ENCODE data around the gene ZFYVE21. TPM values are rescaled to one million over a fixed set of nuclear protein-coding genes. Genes with fewer than 3 reads are reported as not detected.

The ZFYVE21 gene
- total and polyA plus RNA-seq, 10 donors: 21.8 to 71.1 (median 46.0) TPM

GRCh38 chr14:103728141-103728540 lies 12.5 kb downstream of the ZFYVE21 start:
- no peak overlapping the region for H3K27ac ChIP-seq
- no peaks in the 10 kb centered on the region for H3K27me3 ChIP-seq (replicated peaks in 1 of 7)
- WGBS, 5 donors: 92 to 97% (median 95%) methylated on average over 13 to 19 of the region's 19 CpGs
- H3K36me3 ChIP-seq: peaks cover 0 to 86% (median 36%) of the 10 kb centered on the region in 6 donors
- no peak overlapping the region for H3K4me3 ChIP-seq
- no peaks in the 10 kb centered on the region for H3K9me3 ChIP-seq
- H3K4me1 ChIP-seq: peaks cover 0 to 52% (median 28%) of the 10 kb centered on the region in 6 donors
- DNase-seq: no peak
- intact Hi-C loops (cut with DNase I; ENCODE audit: low total_unique reads): no loop called here
- no peak for TF ChIP-seq POLR2A (IDR thresholded peaks at IDR 0.05)
- no peak for TF ChIP-seq POLR2AphosphoS5 (IDR thresholded peaks at IDR 0.05)

DNA sequence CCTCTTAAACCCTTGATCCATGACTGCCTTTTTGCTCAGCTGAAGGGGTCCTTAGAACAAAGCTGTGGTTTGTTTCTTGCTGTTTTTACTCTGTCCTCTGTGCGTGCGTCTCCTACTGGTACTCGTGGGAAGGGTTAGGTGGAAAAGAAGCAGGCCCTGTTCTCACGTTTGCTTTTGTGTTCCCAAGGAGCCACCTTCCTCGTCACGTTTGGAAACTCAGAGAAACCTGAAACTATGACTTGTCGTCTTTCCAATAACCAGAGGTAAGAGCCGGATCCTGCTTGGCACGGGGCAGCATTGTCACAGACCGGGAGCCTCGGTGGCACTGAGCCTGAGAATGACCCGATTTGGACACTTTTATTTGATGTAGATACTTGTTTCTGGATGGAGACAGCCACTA lies 13.1 kb downstream of the ZFYVE21 start:
- Histone ChIP-seq H3K9me3 (no peaks in the 10 kb centered on the region), H3K4me3 (no peak overlapping the region), H3K4me1 (peaks cover 0 to 46% (median 24%) of the 10 kb centered on the region in 6 donors), H3K27me3 (replicated peaks in 1 of 7) (no peaks in the 10 kb centered on the region), H3K36me3 (peaks cover 0 to 92% (median 40%) of the 10 kb centered on the region in 6 donors), H3K27ac (no peak overlapping the region)
- intact Hi-C loops (cut with DNase I; ENCODE audit: low total_unique reads): no loop called here
- TF ChIP-seq POLR2AphosphoS5 (IDR thresholded peaks at IDR 0.05) (no peak), POLR2A (IDR thresholded peaks at IDR 0.05) (no peak)
- TF ChIP-seq, protein P1, sequence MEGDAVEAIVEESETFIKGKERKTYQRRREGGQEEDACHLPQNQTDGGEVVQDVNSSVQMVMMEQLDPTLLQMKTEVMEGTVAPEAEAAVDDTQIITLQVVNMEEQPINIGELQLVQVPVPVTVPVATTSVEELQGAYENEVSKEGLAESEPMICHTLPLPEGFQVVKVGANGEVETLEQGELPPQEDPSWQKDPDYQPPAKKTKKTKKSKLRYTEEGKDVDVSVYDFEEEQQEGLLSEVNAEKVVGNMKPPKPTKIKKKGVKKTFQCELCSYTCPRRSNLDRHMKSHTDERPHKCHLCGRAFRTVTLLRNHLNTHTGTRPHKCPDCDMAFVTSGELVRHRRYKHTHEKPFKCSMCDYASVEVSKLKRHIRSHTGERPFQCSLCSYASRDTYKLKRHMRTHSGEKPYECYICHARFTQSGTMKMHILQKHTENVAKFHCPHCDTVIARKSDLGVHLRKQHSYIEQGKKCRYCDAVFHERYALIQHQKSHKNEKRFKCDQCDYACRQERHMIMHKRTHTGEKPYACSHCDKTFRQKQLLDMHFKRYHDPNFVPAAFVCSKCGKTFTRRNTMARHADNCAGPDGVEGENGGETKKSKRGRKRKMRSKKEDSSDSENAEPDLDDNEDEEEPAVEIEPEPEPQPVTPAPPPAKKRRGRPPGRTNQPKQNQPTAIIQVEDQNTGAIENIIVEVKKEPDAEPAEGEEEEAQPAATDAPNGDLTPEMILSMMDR (IDR thresholded peaks at IDR 0.05 in 8 of 11, conservative IDR thresholded peaks at IDR 0.05 in 3 of 11): no peak
- DNase-seq: peak; percentile 19
- 86 to 94% (median 92%) methylated on average over 12 of the region's 12 CpGs for WGBS, 5 donors

GRCh38 chr14:103729496-103730448 lies 14.2 kb downstream of the ZFYVE21 start:
- WGBS, 5 donors: 69 to 83% (median 79%) methylated on average over 20 to 24 of the region's 24 CpGs
- intact Hi-C loops (cut with DNase I; ENCODE audit: low total_unique reads): no loop called here
- Histone ChIP-seq H3K27me3 (replicated peaks in 1 of 7) (no peaks in the 10 kb centered on the region), H3K36me3 (peaks cover 0 to 98% (median 50%) of the 10 kb centered on the region in 6 donors), H3K27ac (peak overlapping the region in 5 of 8 donors; percentile 14 to 69 (median 46)), H3K9me3 (no peaks in the 10 kb centered on the region), H3K4me1 (peaks cover 0 to 41% (median 18%) of the 10 kb centered on the region in 6 donors), H3K4me3 (no peak overlapping the region)
- TF ChIP-seq, protein P1 (IDR thresholded peaks at IDR 0.05 in 8 of 11, conservative IDR thresholded peaks at IDR 0.05 in 3 of 11): no peak
- no peak for TF ChIP-seq POLR2A (IDR thresholded peaks at IDR 0.05)
- peak in 1 of 3 donors; percentile 20 for TF ChIP-seq POLR2AphosphoS5 (IDR thresholded peaks at IDR 0.05)
- DNase-seq: peak; percentile 67

DNA sequence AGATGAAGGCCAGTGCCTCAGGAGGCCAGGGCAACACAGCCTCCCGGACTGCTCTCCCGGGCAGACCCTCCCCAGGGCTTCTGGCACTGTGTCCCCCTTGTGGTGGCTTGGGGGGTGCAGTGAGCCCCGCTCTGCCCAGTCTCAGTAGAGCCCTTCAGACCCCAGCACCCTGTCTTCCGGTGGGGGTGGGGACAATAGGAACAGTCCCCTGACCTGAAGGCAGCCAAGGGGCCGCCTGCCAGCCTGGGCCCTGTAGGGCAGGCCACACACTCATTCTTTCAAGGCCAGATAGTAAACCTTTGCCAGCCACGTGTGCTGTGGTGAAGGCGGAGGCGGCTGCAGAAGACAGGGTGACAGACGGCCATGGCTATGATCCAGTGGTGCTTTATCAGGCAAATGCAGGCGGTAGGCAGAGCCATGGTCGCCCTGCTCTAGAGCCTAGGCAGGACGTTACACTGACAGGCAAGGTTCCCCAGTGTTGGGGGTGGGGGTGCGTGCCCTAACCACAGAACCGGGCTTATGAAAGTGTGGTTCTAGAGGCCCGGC lies 15.0 kb downstream of the ZFYVE21 start:
- TF ChIP-seq, protein P1 (IDR thresholded peaks at IDR 0.05 in 8 of 11, conservative IDR thresholded peaks at IDR 0.05 in 3 of 11): peak in 4 of 11 experiments; percentile 16 to 24 (median 20)
- TF ChIP-seq POLR2AphosphoS5 (IDR thresholded peaks at IDR 0.05): peak; percentile 79 to 83 (median 80)
- TF ChIP-seq POLR2A (IDR thresholded peaks at IDR 0.05): no peak
- peak; percentile 82 for DNase-seq
- Histone ChIP-seq H3K4me1 (peaks cover 0 to 41% (median 17%) of the 10 kb centered on the region in 6 donors), H3K4me3 (no peak overlapping the region), H3K36me3 (peaks cover 0 to 98% (median 52%) of the 10 kb centered on the region in 6 donors), H3K27me3 (replicated peaks in 1 of 7) (no peaks in the 10 kb centered on the region), H3K27ac (peak overlapping the region in 5 of 8 donors; percentile 14 to 69 (median 46)), H3K9me3 (no peaks in the 10 kb centered on the region)
- intact Hi-C loops (cut with DNase I; ENCODE audit: low total_unique reads): no loop called here
- 60 to 76% (median 64%) methylated on average over 13 to 15 of the region's 15 CpGs for WGBS, 5 donors

Data from spleen (tissue), 11 donors.